ENCODE results near the gene HORMAD2.
"Not testable (repeated sequence)": the region's sequence is repeated elsewhere in the genome, so short reads cannot be mapped to it uniquely, and the experiment has no call there.

The HORMAD2 gene

GRCh38 chr22:30195245-30196140 lies 115.2 kb downstream of the HORMAD2 start:
- DNase-seq, result peak; percentile 28

GRCh38 chr22:30196141-30196879 lies 116.0 kb downstream of the HORMAD2 start:
- DNase-seq, result peak; percentile 68

- peak; percentile 25 for DNase-seq
Observed at GRCh38 chr22:30196880-30197336, 116.6 kb downstream of the HORMAD2 start.

GRCh38 chr22:30197389-30197788 lies 117.1 kb downstream of the HORMAD2 start:
- DNase-seq, result no peak

- DNase-seq, result no peak
Observed at GRCh38 chr22:30198152-30198825, 118.0 kb downstream of the HORMAD2 start.

- no peak for DNase-seq
Observed at GRCh38 chr22:30198921-30199320, 118.7 kb downstream of the HORMAD2 start.

- DNase-seq, result not testable (repeated sequence)
Observed at GRCh38 chr22:30200905-30201304, 120.6 kb downstream of the HORMAD2 start.

- no peak for DNase-seq
Observed at GRCh38 chr22:30201945-30202344, 121.7 kb downstream of the HORMAD2 start.

GRCh38 chr22:30202531-30203006 lies 122.3 kb downstream of the HORMAD2 start:
- no peak for DNase-seq

- DNase-seq, result no peak
Observed at GRCh38 chr22:30204015-30204741, 123.9 kb downstream of the HORMAD2 start.

- DNase-seq, result no peak
Observed at GRCh38 chr22:30204742-30205111, 124.5 kb downstream of the HORMAD2 start.

GRCh38 chr22:30205281-30206115 lies 125.2 kb downstream of the HORMAD2 start:
- DNase-seq, result no peak

GRCh38 chr22:30206944-30207343 lies 126.7 kb downstream of the HORMAD2 start:
- no peak for DNase-seq

GRCh38 chr22:30208631-30209603 lies 128.7 kb downstream of the HORMAD2 start:
- no peak for DNase-seq

- DNase-seq, result no peak
Observed at GRCh38 chr22:30209642-30210041, 129.4 kb downstream of the HORMAD2 start.

- DNase-seq, result no peak
Observed at GRCh38 chr22:30210235-30210909, 130.1 kb downstream of the HORMAD2 start.

- no peak for DNase-seq
Observed at GRCh38 chr22:30211124-30211820, 131.0 kb downstream of the HORMAD2 start.

- peak; percentile 47 for DNase-seq
Observed at GRCh38 chr22:30212363-30212995, 132.2 kb downstream of the HORMAD2 start.
